ENCODE results near the gene DLX4.

DNA sequence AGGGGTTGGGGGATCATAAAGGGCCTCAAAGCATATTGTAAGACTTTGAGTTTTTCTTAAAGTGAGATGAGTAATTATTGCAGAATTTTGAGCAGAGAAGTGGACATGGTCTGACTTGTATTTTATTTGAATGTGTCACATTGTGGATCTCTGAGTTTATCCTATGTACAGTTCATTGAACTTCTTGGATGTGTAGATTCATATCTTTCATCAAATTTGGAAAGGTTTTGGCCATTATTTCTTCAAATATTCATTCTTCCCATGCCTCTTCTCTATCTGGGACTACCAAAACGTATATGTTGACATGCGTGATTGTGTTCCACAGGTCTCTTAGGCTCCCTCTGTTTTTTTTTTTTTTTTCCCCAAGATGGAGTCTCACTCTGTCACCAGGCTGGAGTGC, 40.3 kb downstream of the DLX4 start:
- TF ChIP-seq, protein P1, sequence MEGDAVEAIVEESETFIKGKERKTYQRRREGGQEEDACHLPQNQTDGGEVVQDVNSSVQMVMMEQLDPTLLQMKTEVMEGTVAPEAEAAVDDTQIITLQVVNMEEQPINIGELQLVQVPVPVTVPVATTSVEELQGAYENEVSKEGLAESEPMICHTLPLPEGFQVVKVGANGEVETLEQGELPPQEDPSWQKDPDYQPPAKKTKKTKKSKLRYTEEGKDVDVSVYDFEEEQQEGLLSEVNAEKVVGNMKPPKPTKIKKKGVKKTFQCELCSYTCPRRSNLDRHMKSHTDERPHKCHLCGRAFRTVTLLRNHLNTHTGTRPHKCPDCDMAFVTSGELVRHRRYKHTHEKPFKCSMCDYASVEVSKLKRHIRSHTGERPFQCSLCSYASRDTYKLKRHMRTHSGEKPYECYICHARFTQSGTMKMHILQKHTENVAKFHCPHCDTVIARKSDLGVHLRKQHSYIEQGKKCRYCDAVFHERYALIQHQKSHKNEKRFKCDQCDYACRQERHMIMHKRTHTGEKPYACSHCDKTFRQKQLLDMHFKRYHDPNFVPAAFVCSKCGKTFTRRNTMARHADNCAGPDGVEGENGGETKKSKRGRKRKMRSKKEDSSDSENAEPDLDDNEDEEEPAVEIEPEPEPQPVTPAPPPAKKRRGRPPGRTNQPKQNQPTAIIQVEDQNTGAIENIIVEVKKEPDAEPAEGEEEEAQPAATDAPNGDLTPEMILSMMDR (conservative IDR thresholded peaks at IDR 0.05; ENCODE audit: low read depth, low read length) = no peak
- no peak for TF ChIP-seq EZH2 (IDR thresholded peaks at IDR 0.05; ENCODE audit: low read length, unreplicated experiment)
- TF ChIP-seq EZH2phosphoT487 (IDR thresholded peaks at IDR 0.05; ENCODE audit: borderline replicate concordance, low read length) = no peak
